Upper lobe of left lung (tissue), 6 donors: ENCODE data around the gene RYR1. TPM values are rescaled to one million over a fixed set of nuclear protein-coding genes. Genes with fewer than 3 reads are reported as not detected.

Experiments used
- ATAC-seq, 2 donors: fragments of 200-7000 bp; cut with Tn5 transposase; one replicate each; pipeline ENCODE4 v1.9.1; 2022; ENCODE audit warnings: mild to moderate bottlenecking in 2 of 2, moderate library complexity in 2 of 2; ENCODE audit not compliant: low FRiP score in 2 of 2
- DNase-seq, 2 donors: peaks; one replicate each; pipeline ENCODE4 v3.0.0-alpha.2; 2019 to 2020
- H3K27ac ChIP-seq, 4 donors: fragments of 200-600 bp; sonication (generic); one replicate each; pipeline ENCODE4 v1.5.1; 2016 to 2019
- H3K27me3 ChIP-seq, 4 donors: fragments of 200-600 bp; sonication (generic); one replicate each; pipeline ENCODE4 v1.5.1; 2017 to 2019
- H3K36me3 ChIP-seq, 4 donors: fragments of 200-600 bp; sonication (generic); one replicate each; pipeline ENCODE4 v1.5.1; 2016 to 2019
- H3K4me1 ChIP-seq, 4 donors: fragments of 200-600 bp; sonication (generic); one replicate each; pipeline ENCODE4 v1.5.1; 2018 to 2019
- H3K4me3 ChIP-seq, 4 donors: fragments of 200-600 bp; sonication (generic); one replicate each; pipeline ENCODE4 v1.5.1; 2017 to 2019; ENCODE audit warnings: mild to moderate bottlenecking in 2 of 4, moderate library complexity in 1 of 4
- H3K9me3 ChIP-seq, 4 donors: fragments of 200-600 bp; sonication (generic); one replicate each; pipeline ENCODE4 v1.5.1; 2018 to 2019
- CTCF ChIP-seq, 6 experiments: fragments of 450-650 bp in 4 of 6; fragments of 200-600 bp in 2 of 6; sonication (generic) in 2 of 6; IDR thresholded peaks; one replicate each; pipeline ENCODE4 v1.5.1; 2016 to 2019; ENCODE audit warnings: antibody characterized with exemption in 6 of 6
- EP300 ChIP-seq, 4 donors: sonication (generic); formaldehyde crosslinking; IDR thresholded peaks; one replicate each; pipeline ENCODE4 v1.5.1; 2017; ENCODE audit warnings: antibody characterized with exemption in 4 of 4, control low read depth in 2 of 4
- POLR2A ChIP-seq, 4 donors: fragments of 450-650 bp; IDR thresholded peaks; one replicate each; pipeline ENCODE4 v1.5.1; 2016 to 2017; ENCODE audit warnings: antibody characterized with exemption in 4 of 4, mild to moderate bottlenecking in 2 of 4
- POLR2AphosphoS5 ChIP-seq, 2 donors: sonication (generic); formaldehyde crosslinking; IDR thresholded peaks; one replicate each; pipeline ENCODE4 v1.5.1; 2017; ENCODE audit warnings: antibody characterized with exemption in 2 of 2
- WGBS, 2 donors: methylation state at CpG; one replicate each; pipeline ENCODE4 v1.1.5; 2017 to 2018; 5-methylcytosine and 5-hydroxymethylcytosine counted together
- total RNA-seq, 6 donors: library from RNA; depleted of rRNA in 4 of 6; stranded (reverse); fragments of >200 nt in 4 of 6; gene quantifications; one replicate each; pipeline versions ENCODE4 v1.1.0 to v1.2.1, GENCODE V29; 2016 to 2021
- donor health status: DM: no; HTN: no; CAD: no; lungs with moderate emphysema.
- donor health status: DM: no; HTN: yes; CAD: no; lungs with severe emphysema.

The RYR1 gene
- total RNA-seq, 6 donors from 2014 or later = 1.1 to 22.0 (median 5.5) TPM

- no peak for TF ChIP-seq POLR2AphosphoS5 (IDR thresholded peaks at IDR 0.05)
- no peak for TF ChIP-seq CTCF (IDR thresholded peaks at IDR 0.05)
- TF ChIP-seq POLR2A (IDR thresholded peaks at IDR 0.05) = no peak
- no peak for TF ChIP-seq EP300 (IDR thresholded peaks at IDR 0.05)
- DNase-seq = no peak
- Histone ChIP-seq H3K9me3 (no peaks in the 10 kb centered on the region), H3K27ac (no peak overlapping the region), H3K4me1 (no peaks in the 10 kb centered on the region), H3K36me3 (no peaks in the 10 kb centered on the region), H3K4me3 (no peak overlapping the region), H3K27me3 (no peaks in the 10 kb centered on the region)
- no peak for ATAC-seq
- WGBS, 2 donors = 87% methylated on average over 8 of the region's 8 CpGs
These were observed 49.0 kb downstream of the RYR1 start for GRCh38 chr19:38482496-38482895.

GRCh38 chr19:38483016-38483630, 49.6 kb downstream of the RYR1 start:
- Histone ChIP-seq H3K27ac (no peak overlapping the region), H3K4me1 (no peaks in the 10 kb centered on the region), H3K27me3 (no peaks in the 10 kb centered on the region), H3K36me3 (no peaks in the 10 kb centered on the region), H3K9me3 (no peaks in the 10 kb centered on the region), H3K4me3 (no peak overlapping the region)
- no peak for TF ChIP-seq EP300 (IDR thresholded peaks at IDR 0.05)
- TF ChIP-seq CTCF (IDR thresholded peaks at IDR 0.05) = no peak
- TF ChIP-seq POLR2AphosphoS5 (IDR thresholded peaks at IDR 0.05) = no peak
- TF ChIP-seq POLR2A (IDR thresholded peaks at IDR 0.05) = no peak
- ATAC-seq (no peak), DNase-seq (peak in 1 of 2 donors; percentile 77)
- 84 to 85% methylated on average over 5 to 24 of the region's 24 CpGs for WGBS, 2 donors

- Histone ChIP-seq H3K4me1 (no peaks in the 10 kb centered on the region), H3K36me3 (no peaks in the 10 kb centered on the region), H3K27me3 (no peaks in the 10 kb centered on the region), H3K9me3 (no peaks in the 10 kb centered on the region), H3K4me3 (no peak overlapping the region), H3K27ac (no peak overlapping the region)
- ATAC-seq (no peak), DNase-seq (no peak)
- 73 to 75% methylated on average over 2 of the region's 2 CpGs for WGBS, 2 donors
- TF ChIP-seq CTCF (IDR thresholded peaks at IDR 0.05) = no peak
- TF ChIP-seq POLR2AphosphoS5 (IDR thresholded peaks at IDR 0.05) = no peak
- no peak for TF ChIP-seq POLR2A (IDR thresholded peaks at IDR 0.05)
- no peak for TF ChIP-seq EP300 (IDR thresholded peaks at IDR 0.05)
These were observed 51.3 kb downstream of the RYR1 start for GRCh38 chr19:38484747-38485146.

GRCh38 chr19:38485541-38486285, 52.2 kb downstream of the RYR1 start:
- Histone ChIP-seq H3K4me3 (no peak overlapping the region), H3K9me3 (no peaks in the 10 kb centered on the region), H3K27me3 (no peaks in the 10 kb centered on the region), H3K36me3 (no peaks in the 10 kb centered on the region), H3K27ac (no peak overlapping the region), H3K4me1 (no peaks in the 10 kb centered on the region)
- DNase-seq = peak in 1 of 2 donors; percentile 77
- no peak for ATAC-seq
- WGBS, 2 donors = 94% methylated on average over 42 to 46 of the region's 49 CpGs
- TF ChIP-seq POLR2AphosphoS5 (IDR thresholded peaks at IDR 0.05) (no peak), EP300 (IDR thresholded peaks at IDR 0.05) (no peak), POLR2A (IDR thresholded peaks at IDR 0.05) (no peak), CTCF (IDR thresholded peaks at IDR 0.05) (no peak)
